GM18517 (cell line): ENCODE measurements around the gene WBP1.
"Not testable (repeated sequence)": the region's sequence is repeated elsewhere in the genome, so short reads cannot be mapped to it uniquely, and the experiment has no call there.

ENCODE experiments used
- ATAC-seq: cut with Tn5 transposase; IDR thresholded peaks from one replicate; pipeline ENCODE4 v1.9.1; 2021; ENCODE audit warnings: mild to moderate bottlenecking, moderate library complexity; ENCODE audit not compliant: unreplicated experiment

Gene WBP1

GRCh38 chr2:74448771-74449170, 9.5 kb upstream of the WBP1 start:
- ATAC-seq, result no peak

- ATAC-seq, result no peak
Observed at GRCh38 chr2:74450570-74451190, 7.6 kb upstream of the WBP1 start.

- ATAC-seq, result peak; percentile 46
Observed at GRCh38 chr2:74454654-74455511, 3.4 kb upstream of the WBP1 start, which contains the start of gene INO80B. Gene INO80B (plus strand): TSS chr2:74455087. CDS start chr2:74455117, 30 bp downstream.

- ATAC-seq, result no peak
Observed at GRCh38 chr2:74457129-74457548, 1.1 kb upstream of the WBP1 start.

- peak; percentile 25 for ATAC-seq
Observed at GRCh38 chr2:74457549-74458131, 598 bp upstream of the WBP1 start.

DNA sequence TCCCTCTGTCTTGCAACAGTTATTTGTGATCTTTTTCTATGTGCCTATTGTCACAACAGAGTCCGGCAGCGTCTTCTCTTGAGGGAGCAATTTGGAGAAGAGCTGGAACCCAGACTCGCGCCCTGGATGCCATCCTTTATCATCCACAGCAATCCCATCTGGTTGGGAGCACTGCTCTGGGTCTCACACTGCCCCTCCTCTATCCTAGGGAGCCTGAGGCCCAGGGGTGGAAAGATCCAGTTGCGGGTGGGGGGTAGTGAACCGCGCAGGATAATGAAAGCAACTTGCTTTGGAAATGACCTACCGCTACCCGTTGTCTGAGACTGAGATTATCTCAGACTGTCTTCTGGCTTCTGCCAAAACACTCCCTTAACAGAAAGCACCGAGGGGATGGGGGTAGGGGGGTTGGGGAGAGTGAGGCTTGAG, 713 bp downstream of the WBP1 start:
- ATAC-seq, result no peak

DNA sequence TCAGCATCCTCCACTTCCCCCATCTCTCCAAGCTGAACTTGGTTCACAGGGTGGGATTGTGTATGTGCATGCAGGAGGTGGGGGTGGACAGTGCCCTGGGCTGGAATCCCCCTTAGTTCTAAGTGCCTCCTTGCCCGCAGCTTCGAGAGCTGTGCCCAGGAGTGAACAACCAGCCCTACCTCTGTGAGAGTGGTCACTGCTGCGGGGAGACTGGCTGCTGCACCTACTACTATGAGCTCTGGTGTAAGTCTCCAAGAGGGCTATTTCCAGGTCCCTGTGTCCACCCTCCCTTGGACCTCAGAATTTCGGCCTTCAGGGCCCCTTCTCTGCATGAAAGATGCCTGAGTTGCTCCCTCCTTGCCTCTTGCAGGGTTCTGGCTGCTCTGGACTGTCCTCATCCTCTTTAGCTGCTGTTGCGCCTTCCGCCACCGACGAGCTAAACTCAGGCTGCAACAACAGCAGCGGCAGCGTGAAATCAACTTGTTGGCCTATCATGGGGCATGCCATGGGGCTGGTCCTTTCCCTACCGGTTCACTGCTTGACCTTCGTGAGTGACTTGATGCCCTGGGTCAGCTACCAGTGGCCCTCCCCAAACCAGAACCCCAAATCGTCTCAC, 1.4 kb downstream of the WBP1 start:
- not testable (repeated sequence) for ATAC-seq

GRCh38 chr2:74460187-74460586, 1.9 kb downstream of the WBP1 start:
- ATAC-seq, result not testable (repeated sequence)

DNA sequence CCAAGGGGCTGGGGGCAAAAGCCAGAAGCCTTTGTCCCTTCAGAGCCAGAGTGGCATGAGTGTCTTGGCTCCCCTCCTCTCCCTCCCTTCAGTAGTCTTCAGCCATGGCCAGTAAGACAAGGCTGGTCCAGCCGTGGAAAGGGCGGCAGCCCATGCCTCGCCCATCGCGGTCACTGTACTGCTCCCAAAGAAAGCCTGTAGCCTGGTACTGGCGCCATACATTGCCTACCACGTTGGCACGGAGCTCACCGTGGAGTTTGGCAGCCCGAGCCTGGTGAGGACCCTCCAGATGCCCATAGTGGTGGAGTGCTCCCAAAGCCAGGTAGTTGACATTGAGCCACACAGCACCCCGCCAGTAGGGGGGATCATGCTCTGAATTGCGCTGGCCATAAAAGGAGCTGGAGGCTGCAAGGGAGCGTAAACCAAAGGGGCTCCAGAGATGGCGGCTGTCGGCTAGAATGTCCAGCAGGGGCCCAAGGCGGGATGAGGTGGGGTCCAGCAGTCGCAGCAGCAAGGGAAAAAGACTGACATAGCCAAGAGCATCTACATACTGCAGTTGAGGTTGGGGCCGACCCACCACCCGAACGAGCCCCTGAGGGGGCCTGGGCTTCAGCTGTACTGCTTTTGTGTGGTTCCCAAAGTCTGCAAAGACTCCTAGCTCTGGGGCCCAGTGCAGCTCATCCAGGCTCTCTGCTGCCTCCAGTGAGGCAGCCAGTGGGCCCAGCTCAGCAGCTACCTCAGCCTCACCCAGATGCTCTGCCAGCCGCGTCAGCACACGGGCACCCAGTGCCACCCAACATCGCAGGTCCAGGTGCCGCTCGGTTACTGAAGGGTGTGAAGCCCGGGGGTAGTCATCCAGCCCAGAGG, 3.2 kb downstream of the WBP1 start:
- ATAC-seq, result no peak

- ATAC-seq, result no peak
Observed at GRCh38 chr2:74462054-74462785, 4.0 kb downstream of the WBP1 start.

DNA sequence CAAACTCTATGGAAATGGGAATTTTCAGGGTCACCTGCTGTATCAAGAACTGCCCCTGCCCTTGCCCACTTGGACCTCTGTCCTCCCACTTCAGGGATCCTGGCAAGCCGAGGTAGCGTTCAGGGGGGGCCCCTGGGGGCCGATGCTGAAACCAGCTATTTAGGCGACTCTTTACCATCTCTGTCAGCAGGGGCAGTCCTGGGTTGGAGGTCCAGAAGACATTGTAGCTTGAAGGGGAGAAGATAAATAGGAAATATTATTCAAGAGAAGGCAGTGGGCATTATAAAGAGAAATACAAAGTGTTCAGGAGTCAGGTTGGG, 4.5 kb downstream of the WBP1 start:
- no peak for ATAC-seq

DNA sequence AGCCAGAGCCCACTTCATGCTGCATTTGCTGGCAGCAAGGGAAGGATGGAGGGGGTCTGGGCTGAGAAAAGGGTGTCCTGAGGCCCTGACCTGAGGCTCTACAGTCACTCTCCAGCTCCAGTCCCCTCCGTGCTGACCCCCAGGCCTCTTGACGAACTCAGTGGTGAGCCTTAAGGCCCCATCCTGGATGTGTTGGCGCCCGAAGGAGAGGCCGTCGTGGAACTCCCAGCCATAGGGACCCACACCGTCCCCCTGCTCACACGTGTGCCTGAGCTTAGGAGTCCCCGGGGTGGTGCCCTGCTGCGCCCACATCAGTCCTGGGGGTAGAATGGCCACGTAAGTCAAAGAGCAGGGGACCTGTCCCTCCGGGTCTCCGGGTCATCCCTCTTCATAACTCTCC, 6.2 kb downstream of the WBP1 start:
- no peak for ATAC-seq

GRCh38 chr2:74470742-74471141, 12.5 kb downstream of the WBP1 start:
- ATAC-seq, result not testable (repeated sequence)

DNA sequence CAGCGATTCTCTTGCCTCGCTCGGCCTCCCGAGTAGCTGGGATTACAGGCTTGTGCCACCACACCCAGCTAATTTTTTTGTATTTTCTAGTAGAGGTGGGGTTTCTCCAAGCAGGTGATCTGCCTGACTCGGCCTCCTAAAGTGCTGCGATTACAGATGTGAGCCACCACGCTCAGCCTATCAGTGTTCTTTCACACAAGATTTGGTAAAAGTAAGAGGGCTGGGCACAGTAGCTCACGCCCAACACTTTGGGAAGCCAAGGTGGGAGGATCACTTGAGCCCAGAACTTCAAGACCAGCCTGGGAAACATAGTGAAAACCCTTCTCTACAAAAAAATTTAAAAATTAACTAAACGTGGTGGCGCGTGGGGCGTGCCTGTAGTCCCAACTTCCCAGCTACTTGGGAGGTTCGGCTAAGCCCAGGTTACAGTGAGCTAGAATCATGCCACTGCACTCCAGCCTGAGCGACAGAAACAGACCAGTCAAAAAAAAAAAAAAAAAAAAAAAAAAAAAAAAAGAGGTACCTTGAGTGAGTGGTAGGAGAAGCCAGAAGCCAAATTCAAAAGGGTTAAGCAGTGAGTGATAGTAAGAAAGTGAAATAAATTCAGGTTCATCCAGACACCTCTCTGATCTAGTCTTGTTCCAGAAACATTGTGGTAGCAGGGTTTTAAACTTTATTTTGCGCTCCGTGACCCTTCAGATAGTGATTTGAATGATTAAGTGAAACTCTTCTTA, 13.3 kb downstream of the WBP1 start:
- no peak for ATAC-seq

DNA sequence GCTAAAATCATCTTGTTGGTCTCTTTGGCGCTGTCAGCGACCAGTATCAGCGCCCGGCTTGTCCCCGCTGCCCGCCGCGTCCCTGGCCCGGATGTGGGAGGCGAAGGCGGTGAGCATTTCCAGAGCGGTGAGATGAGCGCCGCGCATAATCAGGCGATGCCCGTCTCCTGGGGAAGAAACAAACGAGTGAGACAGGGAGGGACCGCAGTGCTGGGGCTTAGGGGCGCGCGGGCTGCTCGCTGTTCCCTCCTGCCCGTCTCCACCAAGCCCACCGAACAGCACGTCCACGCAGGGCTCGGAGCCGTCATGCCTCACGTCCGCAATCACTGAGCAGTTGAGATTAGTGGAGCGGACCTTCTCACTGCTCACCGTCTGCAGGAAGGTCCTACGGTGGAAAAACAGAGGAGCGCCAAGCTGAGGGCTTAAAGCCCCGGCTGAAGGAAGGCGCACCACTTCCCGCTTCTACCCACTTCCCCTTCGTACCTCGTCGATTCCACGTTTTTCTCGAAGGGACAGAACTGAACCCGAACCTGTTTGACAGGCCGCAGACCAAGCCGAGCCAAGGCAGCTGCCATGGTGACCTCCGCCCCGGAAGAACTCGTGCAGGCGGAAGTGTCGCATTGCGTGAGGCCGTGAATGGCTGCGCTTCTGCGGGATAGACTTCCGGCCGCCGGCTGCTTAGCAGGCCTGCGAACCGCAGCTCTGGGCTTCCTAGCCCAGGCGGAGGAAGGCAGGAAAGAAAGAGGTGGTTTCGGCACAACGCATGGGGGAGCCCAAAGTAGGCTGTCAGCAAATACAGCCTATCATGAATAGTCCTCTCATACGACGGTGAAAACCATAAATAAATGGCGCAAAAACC, 14.1 kb downstream of the WBP1 start, which contains the start of gene MRPL53:
Gene MRPL53 (minus strand): TSS at position 595 of the 859 bp plus-strand sequence. CDS start 20 bp downstream, at position 575.
- peak; percentile 81 for ATAC-seq

GRCh38 chr2:74472945-74473258, 14.7 kb downstream of the WBP1 start:
- ATAC-seq, result no peak

DNA sequence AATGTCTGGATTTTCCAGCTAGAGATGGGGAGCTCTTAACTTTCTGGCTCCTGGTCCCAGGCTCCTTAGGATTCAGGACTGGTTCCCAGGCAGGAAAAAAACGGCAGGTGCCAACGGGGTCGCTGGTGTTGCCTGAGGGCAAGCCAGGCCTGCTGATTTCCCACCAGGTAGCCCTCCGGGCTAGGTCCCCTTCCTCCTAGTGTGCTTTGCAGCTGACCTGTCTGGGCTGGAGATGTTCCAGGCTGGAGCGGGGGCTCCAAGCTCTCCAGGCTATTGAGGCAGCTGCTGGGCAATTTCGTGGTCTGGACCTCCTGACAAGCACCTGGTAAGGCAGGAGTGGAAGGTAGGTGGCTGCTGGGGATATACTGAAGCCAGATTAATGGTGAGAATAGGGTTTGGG, 16.2 kb downstream of the WBP1 start:
- no peak for ATAC-seq

DNA sequence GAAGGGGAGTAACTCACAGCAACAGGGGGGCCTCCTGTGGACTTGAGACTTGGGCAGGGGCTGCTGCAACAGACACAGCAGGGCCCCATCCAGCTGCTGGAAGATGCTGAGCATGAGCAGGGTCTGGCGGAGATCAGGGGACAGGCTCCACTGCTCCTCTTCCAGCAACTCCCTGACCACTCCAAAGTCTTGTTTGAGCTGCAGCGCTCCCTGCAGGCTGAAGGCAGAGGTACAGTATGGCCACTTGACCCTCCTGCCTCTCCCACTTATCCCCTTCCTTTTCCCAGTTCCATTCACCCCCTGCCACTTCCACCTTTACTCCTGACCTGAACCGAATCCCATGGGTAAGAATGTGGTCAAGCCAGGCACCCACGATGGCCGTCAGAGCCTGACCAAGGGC, 16.7 kb downstream of the WBP1 start:
- ATAC-seq, result no peak
